ENCODE data around the gene FZD8.

The FZD8 gene

DNA sequence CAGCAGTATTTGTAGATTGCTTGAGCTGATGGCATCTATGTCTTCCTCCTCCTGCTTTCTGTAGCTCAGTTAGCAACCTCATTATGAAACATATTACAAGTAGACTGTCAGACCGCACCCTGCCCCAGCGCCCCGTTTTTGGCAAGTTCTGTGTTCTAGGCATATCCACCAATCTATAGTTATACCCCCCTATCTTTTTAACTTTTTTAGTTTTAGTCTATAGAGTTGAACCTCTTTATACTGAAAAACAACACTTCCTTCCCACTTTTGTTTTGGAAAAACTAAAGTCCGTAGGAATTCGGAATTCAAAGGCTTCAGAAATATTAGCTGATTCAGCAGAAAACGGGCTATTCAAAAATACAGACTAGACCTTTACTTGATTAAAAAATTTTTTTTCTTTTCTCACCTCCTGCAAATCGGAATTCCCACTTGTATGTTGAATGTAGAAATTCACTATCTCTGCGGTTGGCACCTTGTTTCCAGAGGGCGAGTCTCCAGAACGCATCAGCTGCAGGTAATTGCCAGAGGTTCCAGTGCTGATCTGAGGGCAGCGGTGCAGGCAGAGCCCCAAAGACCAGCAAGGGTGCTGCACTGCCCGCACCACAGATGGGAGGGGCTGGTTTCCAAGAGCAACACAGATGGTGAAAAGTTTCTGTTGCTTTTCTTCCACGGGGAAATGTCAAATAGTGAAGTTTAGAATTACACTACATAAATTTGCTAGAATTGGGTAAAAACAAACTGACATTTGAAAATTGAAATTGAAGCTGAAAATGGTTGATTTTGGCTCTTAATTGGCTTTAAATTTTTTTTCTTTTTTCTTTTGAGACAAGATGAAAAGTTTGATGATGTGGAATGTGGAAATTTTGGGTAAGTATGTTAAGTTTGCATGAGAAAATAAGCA lies 2.2 kb upstream of the FZD8 start:
- peak overlapping the region; percentile 75; the same call in 1 of the 2 replicates for H3K4me2 ChIP-seq (ENCODE audit: low read length)

GRCh38 chr10:35643151-35644049 lies 1.3 kb upstream of the FZD8 start:
- no peaks in the 10 kb centered on the region for H3K36me3 ChIP-seq (ENCODE audit: insufficient read depth, low read length)
- H3K9ac ChIP-seq (ENCODE audit: low read length) = no peak overlapping the region
- no peaks in the 10 kb centered on the region for H4K20me1 ChIP-seq (ENCODE audit: insufficient read depth, low read length)
- no peaks in the 10 kb centered on the region for H3K79me2 ChIP-seq (ENCODE audit: insufficient read depth, low read length)
- TF ChIP-seq, protein P1, sequence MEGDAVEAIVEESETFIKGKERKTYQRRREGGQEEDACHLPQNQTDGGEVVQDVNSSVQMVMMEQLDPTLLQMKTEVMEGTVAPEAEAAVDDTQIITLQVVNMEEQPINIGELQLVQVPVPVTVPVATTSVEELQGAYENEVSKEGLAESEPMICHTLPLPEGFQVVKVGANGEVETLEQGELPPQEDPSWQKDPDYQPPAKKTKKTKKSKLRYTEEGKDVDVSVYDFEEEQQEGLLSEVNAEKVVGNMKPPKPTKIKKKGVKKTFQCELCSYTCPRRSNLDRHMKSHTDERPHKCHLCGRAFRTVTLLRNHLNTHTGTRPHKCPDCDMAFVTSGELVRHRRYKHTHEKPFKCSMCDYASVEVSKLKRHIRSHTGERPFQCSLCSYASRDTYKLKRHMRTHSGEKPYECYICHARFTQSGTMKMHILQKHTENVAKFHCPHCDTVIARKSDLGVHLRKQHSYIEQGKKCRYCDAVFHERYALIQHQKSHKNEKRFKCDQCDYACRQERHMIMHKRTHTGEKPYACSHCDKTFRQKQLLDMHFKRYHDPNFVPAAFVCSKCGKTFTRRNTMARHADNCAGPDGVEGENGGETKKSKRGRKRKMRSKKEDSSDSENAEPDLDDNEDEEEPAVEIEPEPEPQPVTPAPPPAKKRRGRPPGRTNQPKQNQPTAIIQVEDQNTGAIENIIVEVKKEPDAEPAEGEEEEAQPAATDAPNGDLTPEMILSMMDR (IDR thresholded peaks at IDR 0.05; ENCODE audit: low read length) = no peak
- no peaks in the 10 kb centered on the region for H3K9me3 ChIP-seq (ENCODE audit: low read length)
- H3K4me1 ChIP-seq (ENCODE audit: insufficient read depth, low read length, severe bottlenecking) = peaks cover 22% of the 10 kb centered on the region
- peak overlapping the region; percentile 75 for H3K4me2 ChIP-seq (ENCODE audit: low read length)
- no peak overlapping the region for H3K27ac ChIP-seq (ENCODE audit: low read depth, low read length, poor library complexity, severe bottlenecking)
- H3K9me2 ChIP-seq (ENCODE audit: low read depth, low read length) = no peaks in the 10 kb centered on the region
- H3K27me3 ChIP-seq (ENCODE audit: insufficient read depth, low read length) = no peaks in the 10 kb centered on the region
- H3F3A ChIP-seq (ENCODE audit: insufficient read depth, low read length) = no peaks in the 10 kb centered on the region
- peak overlapping the region; percentile 63 for H3K4me3 ChIP-seq (ENCODE audit: low read depth, low read length, poor library complexity, severe bottlenecking)
- no peak overlapping the region for H2AFZ ChIP-seq (ENCODE audit: low read length)

More for the DNA sequence above, 2.2 kb upstream of the FZD8 start:
- Histone ChIP-seq H3K27me3 (ENCODE audit: insufficient read depth, low read length) (no peaks in the 10 kb centered on the region), H3K36me3 (ENCODE audit: insufficient read depth, low read length) (no peaks in the 10 kb centered on the region), H3K9me2 (ENCODE audit: low read depth, low read length) (no peaks in the 10 kb centered on the region), H3K4me1 (ENCODE audit: insufficient read depth, low read length, severe bottlenecking) (peaks cover 22% of the 10 kb centered on the region), H4K20me1 (ENCODE audit: insufficient read depth, low read length) (no peaks in the 10 kb centered on the region), H3K27ac (ENCODE audit: low read depth, low read length, poor library complexity, severe bottlenecking) (no peak overlapping the region), H3K9me3 (ENCODE audit: low read length) (no peaks in the 10 kb centered on the region), H3K4me3 (ENCODE audit: low read depth, low read length, poor library complexity, severe bottlenecking) (no peak overlapping the region), H3F3A (ENCODE audit: insufficient read depth, low read length) (no peaks in the 10 kb centered on the region), H2AFZ (ENCODE audit: low read length) (no peak overlapping the region), H3K9ac (ENCODE audit: low read length) (no peak overlapping the region), H3K79me2 (ENCODE audit: insufficient read depth, low read length) (no peaks in the 10 kb centered on the region)
- TF ChIP-seq, protein P1 (IDR thresholded peaks at IDR 0.05; ENCODE audit: low read length) = no peak
- no peak for TF ChIP-seq EZH2 (IDR thresholded peaks at IDR 0.05; ENCODE audit: borderline replicate concordance, low read length)

- H3K9ac ChIP-seq (ENCODE audit: low read length) = no peak overlapping the region
- no peaks in the 10 kb centered on the region for H3K79me2 ChIP-seq (ENCODE audit: insufficient read depth, low read length)
- peak overlapping the region; percentile 63 for H3K4me3 ChIP-seq (ENCODE audit: low read depth, low read length, poor library complexity, severe bottlenecking)
- peak overlapping the region; percentile 75 for H3K4me2 ChIP-seq (ENCODE audit: low read length)
- H3K36me3 ChIP-seq (ENCODE audit: insufficient read depth, low read length) = no peaks in the 10 kb centered on the region
- H3K27ac ChIP-seq (ENCODE audit: low read depth, low read length, poor library complexity, severe bottlenecking) = no peak overlapping the region
- no peaks in the 10 kb centered on the region for H3F3A ChIP-seq (ENCODE audit: insufficient read depth, low read length)
- no peaks in the 10 kb centered on the region for H3K9me3 ChIP-seq (ENCODE audit: low read length)
- no peak for TF ChIP-seq EZH2 (IDR thresholded peaks at IDR 0.05; ENCODE audit: borderline replicate concordance, low read length)
- TF ChIP-seq, protein P1 (IDR thresholded peaks at IDR 0.05; ENCODE audit: low read length) = peak; percentile 9; the same call in 1 of the 2 replicates
- peaks cover 22% of the 10 kb centered on the region for H3K4me1 ChIP-seq (ENCODE audit: insufficient read depth, low read length, severe bottlenecking)
- H3K9me2 ChIP-seq (ENCODE audit: low read depth, low read length) = no peaks in the 10 kb centered on the region
- H2AFZ ChIP-seq (ENCODE audit: low read length) = no peak overlapping the region
- no peaks in the 10 kb centered on the region for H4K20me1 ChIP-seq (ENCODE audit: insufficient read depth, low read length)
- no peaks in the 10 kb centered on the region for H3K27me3 ChIP-seq (ENCODE audit: insufficient read depth, low read length)
These were observed 658 bp upstream of the FZD8 start for GRCh38 chr10:35642793-35643114.
